D721Med (cell line): ENCODE data around the gene TPTE2.

Experiments used
- DNase-seq: peaks from one replicate; pipeline ENCODE4 v3.0.0; 2011; ENCODE audit warnings: low spot score; ENCODE audit not compliant: insufficient read length
- FAIRE-seq: peaks from 2 replicates; lab custom pipeline; 2011; peaks lifted over from hg19 to GRCh38; lab: Jason Lieb, UNC
- TF ChIP-seq, protein P1 (sequence below): IDR thresholded peaks from 2 replicates; pipeline ENCODE4 v1.5.1; 2012; ENCODE audit warnings: mild to moderate bottlenecking, control low read depth; ENCODE audit not compliant: insufficient read depth; ENCODE audit errors: missing control alignments

The TPTE2 gene

DNA sequence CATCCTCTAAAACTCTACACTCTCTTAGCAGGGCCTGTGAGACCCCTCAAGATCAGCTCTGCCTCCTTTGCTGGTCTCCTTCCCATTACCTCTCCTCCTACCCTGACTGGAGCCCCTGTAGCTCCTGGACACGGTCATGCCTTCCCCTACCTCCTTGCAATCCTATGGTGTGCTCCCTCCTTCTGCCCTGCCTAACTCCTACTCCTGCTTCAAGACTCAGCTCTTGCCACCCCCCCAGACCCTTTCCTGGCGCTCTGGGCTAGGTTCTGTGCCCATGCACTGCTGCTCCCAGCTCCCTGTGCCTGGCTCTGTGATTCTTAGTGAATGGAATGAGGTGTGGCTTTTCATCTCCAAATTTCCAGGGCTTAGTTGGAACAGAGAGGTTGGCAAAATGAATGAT is 28.0 kb upstream of the TPTE2 start:
- FAIRE-seq (no peak), DNase-seq (no peak)
- TF ChIP-seq, protein P1, sequence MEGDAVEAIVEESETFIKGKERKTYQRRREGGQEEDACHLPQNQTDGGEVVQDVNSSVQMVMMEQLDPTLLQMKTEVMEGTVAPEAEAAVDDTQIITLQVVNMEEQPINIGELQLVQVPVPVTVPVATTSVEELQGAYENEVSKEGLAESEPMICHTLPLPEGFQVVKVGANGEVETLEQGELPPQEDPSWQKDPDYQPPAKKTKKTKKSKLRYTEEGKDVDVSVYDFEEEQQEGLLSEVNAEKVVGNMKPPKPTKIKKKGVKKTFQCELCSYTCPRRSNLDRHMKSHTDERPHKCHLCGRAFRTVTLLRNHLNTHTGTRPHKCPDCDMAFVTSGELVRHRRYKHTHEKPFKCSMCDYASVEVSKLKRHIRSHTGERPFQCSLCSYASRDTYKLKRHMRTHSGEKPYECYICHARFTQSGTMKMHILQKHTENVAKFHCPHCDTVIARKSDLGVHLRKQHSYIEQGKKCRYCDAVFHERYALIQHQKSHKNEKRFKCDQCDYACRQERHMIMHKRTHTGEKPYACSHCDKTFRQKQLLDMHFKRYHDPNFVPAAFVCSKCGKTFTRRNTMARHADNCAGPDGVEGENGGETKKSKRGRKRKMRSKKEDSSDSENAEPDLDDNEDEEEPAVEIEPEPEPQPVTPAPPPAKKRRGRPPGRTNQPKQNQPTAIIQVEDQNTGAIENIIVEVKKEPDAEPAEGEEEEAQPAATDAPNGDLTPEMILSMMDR: no peak

DNA sequence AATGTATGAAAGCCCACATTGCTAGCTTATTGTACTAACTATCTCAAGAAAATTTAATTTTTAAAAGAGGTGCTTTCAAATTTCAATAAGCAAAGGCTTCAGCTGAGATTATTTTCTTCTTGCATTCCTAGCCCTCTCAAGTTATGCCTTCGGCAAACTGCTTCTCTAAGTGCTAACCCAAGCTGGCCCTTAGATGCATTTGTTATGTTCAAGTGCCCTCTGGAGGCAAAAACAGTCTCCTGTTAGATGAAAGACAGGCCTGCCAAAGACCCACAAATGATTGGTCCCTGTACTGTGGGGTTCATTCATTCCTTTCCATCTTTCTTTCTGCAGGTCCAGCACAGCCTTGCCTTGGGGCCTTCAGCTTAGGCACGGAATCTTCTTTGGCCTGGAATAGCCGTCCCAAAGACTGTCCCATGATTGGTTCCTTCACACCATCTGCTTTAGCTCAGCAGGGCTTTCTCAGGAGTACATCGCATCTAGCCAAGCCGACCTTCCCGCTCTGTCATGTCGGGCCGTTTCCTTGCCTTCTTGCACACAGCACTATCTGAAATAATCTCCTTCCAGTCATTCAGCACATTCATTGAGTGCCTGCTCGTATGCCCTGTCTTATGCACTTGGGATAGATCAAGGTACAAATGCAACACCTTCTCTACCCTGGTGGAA is 26.4 kb upstream of the TPTE2 start:
- no peak for FAIRE-seq
- DNase-seq: no peak
- TF ChIP-seq, protein P1: peak; percentile 55

DNA sequence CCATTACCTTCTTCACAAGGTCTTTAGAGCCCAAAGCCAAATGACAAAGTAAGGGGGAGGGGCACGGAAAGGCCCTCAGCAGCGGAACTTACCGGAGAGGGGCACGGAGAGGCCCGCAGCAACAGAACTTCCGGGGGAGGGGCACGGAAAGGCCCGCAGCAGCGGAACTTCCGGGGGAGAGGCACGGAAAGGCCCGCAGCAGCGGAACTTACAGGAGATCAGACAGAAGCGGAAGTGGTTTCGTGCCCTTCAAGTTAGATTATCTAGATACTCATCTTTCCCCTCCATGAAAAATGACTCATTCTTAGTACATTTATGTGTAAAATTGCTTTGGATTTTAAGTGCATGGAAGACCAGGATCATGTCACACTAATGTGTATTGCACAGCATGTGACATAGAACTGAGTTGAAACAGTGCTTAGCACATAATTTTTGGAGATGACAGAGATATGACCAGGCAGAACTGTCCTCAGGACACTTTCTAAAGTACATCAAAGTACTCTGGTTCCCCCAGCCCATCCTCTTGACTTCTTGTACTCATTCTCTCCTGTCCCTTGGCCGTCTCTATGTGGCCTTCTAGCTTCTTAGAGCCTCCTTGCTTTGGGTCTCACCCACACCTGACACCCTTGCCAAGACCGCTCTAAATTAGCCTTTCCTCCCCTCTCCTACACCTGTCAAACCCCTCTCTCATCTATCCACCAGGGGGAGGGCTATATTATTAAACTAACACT is 25.7 kb upstream of the TPTE2 start:
- TF ChIP-seq, protein P1: no peak
- FAIRE-seq (no peak), DNase-seq (no peak)

DNA sequence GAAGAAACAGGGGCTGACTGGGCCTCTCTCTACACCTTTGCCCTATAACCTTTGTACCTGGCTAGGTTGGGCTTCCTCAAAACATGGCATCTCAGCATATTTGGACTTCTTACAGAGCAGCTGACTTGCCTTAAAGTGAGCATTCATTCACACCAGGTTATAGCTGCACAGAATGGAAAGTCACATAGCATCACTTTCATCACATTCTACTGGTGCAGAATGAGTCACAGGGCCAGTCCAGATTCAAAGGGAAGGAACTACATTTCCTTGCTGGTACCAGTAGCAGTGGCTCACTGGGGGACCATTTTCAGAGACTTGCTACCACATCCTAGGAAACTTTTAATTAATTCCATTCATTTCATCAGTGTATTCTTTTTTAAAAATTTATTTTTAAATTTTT is 20.3 kb upstream of the TPTE2 start:
- DNase-seq: no peak
- FAIRE-seq: no peak
- TF ChIP-seq, protein P1: no peak

DNA sequence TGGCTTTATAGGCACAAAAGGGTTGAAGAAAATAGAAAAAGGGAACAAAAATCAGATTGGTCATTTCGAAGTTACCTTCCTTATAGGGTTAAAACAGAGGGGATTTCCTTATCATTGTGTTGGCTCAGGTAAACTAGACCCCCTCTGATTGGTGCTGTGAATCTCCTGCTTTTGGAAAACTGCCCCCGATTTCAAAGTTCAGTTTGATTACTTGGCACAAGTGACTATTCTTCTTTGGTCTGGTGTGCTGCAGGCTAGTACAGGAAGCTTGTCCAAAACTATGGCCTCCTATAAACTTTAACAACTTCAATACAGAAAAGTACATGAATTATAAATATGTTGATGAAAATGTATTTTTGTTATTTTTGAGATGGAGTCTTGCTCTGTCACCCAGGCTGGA is 13.9 kb upstream of the TPTE2 start:
- TF ChIP-seq, protein P1: no peak
- no peak for FAIRE-seq
- no peak for DNase-seq

DNA sequence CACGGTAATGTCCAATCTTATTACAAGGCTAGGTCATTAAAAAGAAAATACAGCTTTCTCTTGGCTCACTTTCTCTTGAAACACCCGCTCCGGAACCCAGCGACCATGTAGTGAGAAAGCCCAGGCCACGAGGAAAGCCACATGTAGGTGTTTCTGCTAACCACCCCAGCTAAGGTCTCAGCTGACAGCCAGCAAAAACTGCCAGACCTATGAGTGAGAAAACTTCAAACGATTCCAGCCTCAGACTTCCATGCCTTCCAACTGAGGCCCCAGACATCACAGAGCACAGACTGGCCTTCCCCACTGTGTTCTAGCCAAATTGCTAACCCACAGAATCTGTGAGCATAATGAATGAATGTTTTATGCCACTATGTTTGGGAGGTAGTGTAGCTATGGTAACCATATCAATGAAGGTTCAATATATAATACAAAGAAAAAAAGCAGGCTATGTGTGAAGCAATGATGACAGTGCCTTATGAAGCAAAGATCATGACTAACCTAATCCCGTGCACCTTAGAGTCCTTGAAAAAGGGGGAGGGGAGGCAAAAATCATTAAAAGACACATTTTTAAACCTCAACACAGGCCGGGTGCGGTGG is 11.9 kb upstream of the TPTE2 start:
- DNase-seq (no peak), FAIRE-seq (no peak)

More for the DNA sequence above, 11.9 kb upstream of the TPTE2 start:
- TF ChIP-seq, protein P1: no peak
